Karpas-422 (cell line): ENCODE data around the gene GP1BB. TPM values are rescaled to one million over a fixed set of nuclear protein-coding genes. Genes with fewer than 3 reads are reported as not detected.

Experiments used
- DNase-seq: peaks from one replicate; pipeline ENCODE4 v3.0.0-alpha.2; 2015
- H2AFZ ChIP-seq: fragments of 200-600 bp; sonication (generic); 2 replicates; pipeline ENCODE4 v1.6.1; 2014; ENCODE audit warnings: antibody characterized with exemption, low read length, mixed read lengths
- H3K27ac ChIP-seq: fragments of 200-600 bp; sonication (generic); 2 replicates; pipeline ENCODE4 v1.5.1; 2014; ENCODE audit warnings: mild to moderate bottlenecking, low read length, moderate library complexity
- H3K27me3 ChIP-seq: fragments of 200-600 bp; sonication (generic); 2 replicates; pipeline ENCODE4 v1.6.1; 2014; ENCODE audit warnings: low read length, mixed read lengths
- H3K36me3 ChIP-seq: fragments of 200-600 bp; sonication (generic); 2 replicates; pipeline ENCODE4 v1.6.1; 2014; ENCODE audit warnings: low read length, mixed read lengths; ENCODE audit not compliant: insufficient read depth
- H3K4me1 ChIP-seq: fragments of 200-600 bp; sonication (generic); 2 replicates; pipeline ENCODE4 v1.6.1; 2014; ENCODE audit warnings: mild to moderate bottlenecking, low read length, mixed read lengths
- H3K4me2 ChIP-seq: fragments of 200-600 bp; sonication (generic); 2 replicates; pipeline ENCODE4 v1.6.1; 2014; ENCODE audit warnings: low read length, low read depth, mild to moderate bottlenecking; ENCODE audit not compliant: poor library complexity, severe bottlenecking
- H3K4me3 ChIP-seq: fragments of 200-600 bp; sonication (generic); 2 replicates; pipeline ENCODE4 v1.5.1; 2014; ENCODE audit warnings: mild to moderate bottlenecking, antibody characterized with exemption, low read length, mixed read lengths
- H3K79me2 ChIP-seq: fragments of 200-600 bp; sonication (generic); 2 replicates; pipeline ENCODE4 v1.6.1; 2014; ENCODE audit warnings: mild to moderate bottlenecking, low read length, mixed read lengths
- H3K9ac ChIP-seq: fragments of 200-600 bp; sonication (generic); 2 replicates; pipeline ENCODE4 v1.6.0; 2014; ENCODE audit warnings: low read length
- H3K9me2 ChIP-seq: fragments of 200-600 bp; sonication (generic), shearing (Covaris generic); replicated peaks from 2 replicates; pipeline ENCODE4 v1.6.0; 2014; ENCODE audit warnings: mild to moderate bottlenecking, low read length, moderate library complexity; ENCODE audit not compliant: insufficient read depth
- H3K9me3 ChIP-seq: fragments of 300-700, 200-600 bp; sonication (generic); 2 replicates; pipeline ENCODE4 v1.6.1; 2014; ENCODE audit warnings: low read length, mixed read lengths
- H4K20me1 ChIP-seq: fragments of 200-600 bp; sonication (generic); 2 replicates; pipeline ENCODE4 v1.6.1; 2014; ENCODE audit warnings: mild to moderate bottlenecking, antibody characterized with exemption, low read length, low read depth; ENCODE audit not compliant: insufficient read depth
- total RNA-seq: library from RNA; depleted of rRNA; stranded (reverse); fragments of >200 nt; shearing (Covaris generic); gene quantifications from 2 replicates; pipeline ENCODE4 v1.2.3, GENCODE V29; 2014; ENCODE audit warnings: low replicate concordance

GP1BB gene
- total RNA-seq, 1 experiment from 2014 or later = not detected

DNA sequence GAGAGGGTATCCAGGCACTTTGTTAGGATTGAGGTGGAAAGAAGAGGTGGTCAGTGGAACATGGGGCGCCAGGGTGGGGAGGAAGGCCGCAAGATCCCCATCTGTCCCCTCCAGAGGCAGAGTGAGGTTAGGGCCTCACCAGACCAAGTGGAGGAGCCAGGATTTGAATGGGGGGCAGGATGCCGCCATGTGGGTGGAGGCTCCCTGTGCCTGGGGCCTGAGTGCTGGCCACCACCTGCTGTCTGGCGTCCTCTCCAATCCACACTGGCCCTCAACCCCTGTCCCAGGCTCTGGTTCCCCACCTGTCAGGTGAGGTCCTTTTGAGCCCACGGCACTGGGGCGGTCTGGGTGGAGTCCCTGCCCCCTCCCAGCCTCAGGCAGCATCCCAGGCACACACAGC is 19.7 kb downstream of the GP1BB start:
- H3K4me2 ChIP-seq = no peak overlapping the region
- no peaks in the 10 kb centered on the region for H3K36me3 ChIP-seq
- H3K27me3 ChIP-seq = no peaks in the 10 kb centered on the region
- H3K79me2 ChIP-seq = no peaks in the 10 kb centered on the region
- no peak overlapping the region for H2AFZ ChIP-seq
- no peak overlapping the region for H3K27ac ChIP-seq
- DNase-seq = no peak
- no peaks in the 10 kb centered on the region for H3K9me3 ChIP-seq
- no peaks in the 10 kb centered on the region for H3K4me1 ChIP-seq
- H3K4me3 ChIP-seq = no peak overlapping the region
- H3K9ac ChIP-seq = no peak overlapping the region
- H3K9me2 ChIP-seq = no peaks in the 10 kb centered on the region
- H4K20me1 ChIP-seq = no peaks in the 10 kb centered on the region

DNA sequence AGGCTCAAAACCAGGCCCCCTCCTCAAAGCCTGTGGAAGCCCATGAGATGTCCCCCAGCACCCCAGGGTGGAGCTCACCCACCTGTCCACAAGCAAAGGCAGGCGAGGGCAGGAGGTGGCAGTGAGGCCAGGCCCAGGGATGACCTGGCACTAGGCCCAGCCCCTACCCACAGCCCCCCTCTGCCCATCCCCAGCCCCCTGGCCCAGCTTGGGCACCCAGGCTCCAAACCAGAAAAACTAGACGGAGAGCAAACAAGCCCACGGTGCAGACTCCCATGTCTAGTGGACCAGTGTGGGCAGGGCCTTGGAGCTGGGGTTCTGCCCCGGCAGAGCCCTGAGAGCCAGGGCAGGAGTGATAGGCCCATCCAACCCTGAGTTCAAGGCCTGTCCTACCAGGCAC is 20.3 kb downstream of the GP1BB start:
- Histone ChIP-seq H2AFZ (no peak overlapping the region), H3K9me2 (no peaks in the 10 kb centered on the region), H3K4me2 (no peak overlapping the region), H4K20me1 (no peaks in the 10 kb centered on the region), H3K27me3 (no peaks in the 10 kb centered on the region), H3K4me3 (no peak overlapping the region), H3K36me3 (no peaks in the 10 kb centered on the region), H3K9me3 (no peaks in the 10 kb centered on the region), H3K27ac (no peak overlapping the region), H3K4me1 (no peaks in the 10 kb centered on the region), H3K9ac (no peak overlapping the region), H3K79me2 (no peaks in the 10 kb centered on the region)
- DNase-seq = no peak

GRCh38 chr22:19744350-19745006 is 21.1 kb downstream of the GP1BB start:
- no peaks in the 10 kb centered on the region for H3K4me1 ChIP-seq
- H3K27ac ChIP-seq = no peak overlapping the region
- H3K9me3 ChIP-seq = no peaks in the 10 kb centered on the region
- H4K20me1 ChIP-seq = no peaks in the 10 kb centered on the region
- H3K9me2 ChIP-seq = no peaks in the 10 kb centered on the region
- no peak overlapping the region for H3K4me3 ChIP-seq
- H3K27me3 ChIP-seq = no peaks in the 10 kb centered on the region
- no peak overlapping the region for H3K9ac ChIP-seq
- no peaks in the 10 kb centered on the region for H3K79me2 ChIP-seq
- H3K4me2 ChIP-seq = no peak overlapping the region
- DNase-seq = no peak
- H3K36me3 ChIP-seq = no peaks in the 10 kb centered on the region
- no peak overlapping the region for H2AFZ ChIP-seq

GRCh38 chr22:19745155-19746101 is 22.1 kb downstream of the GP1BB start:
- no peak overlapping the region for H3K4me2 ChIP-seq
- no peak for DNase-seq
- H3K36me3 ChIP-seq = no peaks in the 10 kb centered on the region
- H4K20me1 ChIP-seq = no peaks in the 10 kb centered on the region
- no peaks in the 10 kb centered on the region for H3K4me1 ChIP-seq
- H3K27ac ChIP-seq = no peak overlapping the region
- no peaks in the 10 kb centered on the region for H3K9me3 ChIP-seq
- no peak overlapping the region for H2AFZ ChIP-seq
- H3K79me2 ChIP-seq = no peaks in the 10 kb centered on the region
- H3K27me3 ChIP-seq = no peaks in the 10 kb centered on the region
- no peak overlapping the region for H3K9ac ChIP-seq
- H3K9me2 ChIP-seq = no peaks in the 10 kb centered on the region
- H3K4me3 ChIP-seq = no peak overlapping the region

- no peak overlapping the region for H3K9ac ChIP-seq
- H3K4me2 ChIP-seq = no peak overlapping the region
- no peaks in the 10 kb centered on the region for H3K27me3 ChIP-seq
- no peak for DNase-seq
- H3K4me3 ChIP-seq = no peak overlapping the region
- no peak overlapping the region for H3K27ac ChIP-seq
- H2AFZ ChIP-seq = no peak overlapping the region
- H4K20me1 ChIP-seq = no peaks in the 10 kb centered on the region
- H3K36me3 ChIP-seq = no peaks in the 10 kb centered on the region
- no peaks in the 10 kb centered on the region for H3K9me3 ChIP-seq
- H3K9me2 ChIP-seq = no peaks in the 10 kb centered on the region
- H3K4me1 ChIP-seq = no peaks in the 10 kb centered on the region
- H3K79me2 ChIP-seq = no peaks in the 10 kb centered on the region
These were observed 23.4 kb downstream of the GP1BB start for GRCh38 chr22:19746726-19747125.

DNA sequence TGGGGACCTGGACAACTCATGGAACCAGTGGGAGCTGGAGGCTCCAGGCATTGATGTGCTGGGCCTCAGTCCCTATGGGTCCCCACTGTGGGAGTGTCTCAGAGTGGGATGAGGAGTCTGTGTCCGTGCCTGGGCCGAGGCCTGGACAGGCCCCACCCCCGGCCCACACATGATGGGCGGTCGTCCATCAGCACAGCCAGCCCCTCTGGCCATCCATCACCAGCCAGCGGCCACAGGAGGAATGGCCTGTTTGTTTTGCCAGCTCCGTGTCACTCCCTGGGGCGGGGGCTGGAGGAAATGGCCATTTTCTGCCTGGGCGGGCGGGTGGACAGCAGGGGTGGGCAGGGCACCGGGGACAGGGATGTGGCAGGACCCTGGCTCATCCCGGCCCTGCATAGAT is 24.2 kb downstream of the GP1BB start:
- Histone ChIP-seq H3K27ac (no peak overlapping the region), H3K4me2 (no peak overlapping the region), H3K9me2 (no peaks in the 10 kb centered on the region), H3K9me3 (no peaks in the 10 kb centered on the region), H2AFZ (no peak overlapping the region), H3K4me1 (no peaks in the 10 kb centered on the region), H3K27me3 (no peaks in the 10 kb centered on the region), H4K20me1 (no peaks in the 10 kb centered on the region), H3K79me2 (no peaks in the 10 kb centered on the region), H3K9ac (no peak overlapping the region), H3K36me3 (no peaks in the 10 kb centered on the region), H3K4me3 (no peak overlapping the region)
- DNase-seq = no peak

GRCh38 chr22:19748139-19748538 is 24.8 kb downstream of the GP1BB start:
- no peak for DNase-seq
- H4K20me1 ChIP-seq = no peaks in the 10 kb centered on the region
- H3K9me2 ChIP-seq = no peaks in the 10 kb centered on the region
- no peak overlapping the region for H3K27ac ChIP-seq
- H3K9me3 ChIP-seq = no peaks in the 10 kb centered on the region
- no peaks in the 10 kb centered on the region for H3K27me3 ChIP-seq
- no peak overlapping the region for H3K4me2 ChIP-seq
- no peaks in the 10 kb centered on the region for H3K36me3 ChIP-seq
- H2AFZ ChIP-seq = no peak overlapping the region
- no peak overlapping the region for H3K9ac ChIP-seq
- no peaks in the 10 kb centered on the region for H3K4me1 ChIP-seq
- H3K4me3 ChIP-seq = no peak overlapping the region
- no peaks in the 10 kb centered on the region for H3K79me2 ChIP-seq

DNA sequence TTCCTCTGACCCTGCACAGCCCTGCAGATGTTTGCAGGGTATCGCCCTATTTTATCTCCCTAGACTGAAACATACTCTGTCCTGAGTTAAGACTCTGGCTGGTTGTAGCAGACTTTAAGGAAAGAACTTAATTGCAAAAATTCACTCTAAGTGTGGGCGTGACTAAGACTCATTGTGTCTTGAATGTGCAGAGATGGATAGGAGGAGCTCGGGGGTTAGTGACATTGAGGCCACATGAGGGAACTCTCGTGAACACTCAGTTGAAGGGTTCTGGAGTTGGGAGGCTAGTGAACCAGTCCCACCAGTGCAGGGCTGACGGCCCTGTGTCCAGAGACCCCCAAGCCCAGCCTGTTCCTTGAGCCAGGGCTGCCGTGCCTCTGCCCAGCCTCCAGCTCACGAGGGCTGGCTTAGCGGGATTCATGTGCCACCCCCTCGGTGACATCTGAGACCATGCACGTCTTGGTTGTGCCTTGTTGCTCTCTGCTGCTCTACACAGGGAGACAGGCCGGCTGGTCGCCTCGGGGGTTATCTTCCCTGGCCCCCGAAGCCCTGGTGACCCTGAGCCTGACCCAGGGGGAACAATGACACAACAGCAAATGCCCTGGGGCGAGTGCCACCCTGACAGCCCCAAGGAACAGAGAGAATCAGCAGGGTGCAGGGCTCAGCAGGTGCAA is 25.8 kb downstream of the GP1BB start:
- Histone ChIP-seq H3K27ac (no peak overlapping the region), H3K79me2 (no peaks in the 10 kb centered on the region), H2AFZ (no peak overlapping the region), H3K27me3 (no peaks in the 10 kb centered on the region), H4K20me1 (no peaks in the 10 kb centered on the region), H3K4me3 (no peak overlapping the region), H3K9me3 (no peaks in the 10 kb centered on the region), H3K4me1 (no peaks in the 10 kb centered on the region), H3K9ac (no peak overlapping the region), H3K36me3 (no peaks in the 10 kb centered on the region), H3K9me2 (no peaks in the 10 kb centered on the region), H3K4me2 (no peak overlapping the region)
- DNase-seq = no peak
